Measurements from ENCODE around the gene RNF146. TPM values are rescaled to one million over a fixed set of nuclear protein-coding genes. Genes with fewer than 3 reads are reported as not detected.
"Not testable (repeated sequence)": the region's sequence is repeated elsewhere in the genome, so short reads cannot be mapped to it uniquely, and the experiment has no call there.

Gene RNF146
- total and polyA plus RNA-seq, 7 donors, result 18.5 to 83.4 (median 66.2) TPM

DNA sequence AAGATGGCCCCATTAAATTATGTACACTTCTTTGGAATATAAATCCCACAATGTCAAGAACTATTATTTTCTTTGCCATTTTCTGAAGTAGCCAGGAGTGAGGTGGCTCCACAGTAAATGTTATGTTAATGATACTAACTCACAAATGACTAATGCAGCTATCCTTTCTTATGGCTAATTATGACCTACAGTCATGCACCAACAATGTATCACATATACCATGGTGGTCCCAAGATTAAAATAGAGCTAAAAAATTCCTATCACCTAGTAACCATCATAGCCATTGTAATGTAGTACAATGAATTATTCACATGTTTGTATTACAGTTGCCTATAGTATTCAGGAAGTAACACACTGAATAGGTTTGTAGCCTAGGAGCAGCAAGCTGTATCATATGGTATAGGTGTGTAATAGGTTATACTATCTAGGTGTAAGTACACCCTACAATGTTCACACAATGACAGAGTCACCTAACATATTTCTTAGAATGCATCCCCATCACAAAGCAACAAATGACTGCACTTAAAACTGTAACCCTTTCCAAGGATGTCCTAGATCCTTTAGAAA, 61.5 kb downstream of the RNF146 start:
- intact Hi-C loops (cut with DNase I), result no loop called here
- Histone ChIP-seq H3K4me3 (no peak overlapping the region), H3K9me3 (no peaks in the 10 kb centered on the region), H3K36me3 (peaks cover 0 to 48% (median 15%) of the 10 kb centered on the region in 4 donors), H3K4me1 (peaks cover 0 to 8% (median 0%) of the 10 kb centered on the region in 4 donors), H3K27ac (no peak overlapping the region), H3K27me3 (no peaks in the 10 kb centered on the region)
- TF ChIP-seq POLR2AphosphoS5 (IDR thresholded peaks at IDR 0.05) (no peak), EP300 (IDR thresholded peaks at IDR 0.05) (no peak), POLR2A (IDR thresholded peaks at IDR 0.05) (no peak)
- TF ChIP-seq, protein P1, sequence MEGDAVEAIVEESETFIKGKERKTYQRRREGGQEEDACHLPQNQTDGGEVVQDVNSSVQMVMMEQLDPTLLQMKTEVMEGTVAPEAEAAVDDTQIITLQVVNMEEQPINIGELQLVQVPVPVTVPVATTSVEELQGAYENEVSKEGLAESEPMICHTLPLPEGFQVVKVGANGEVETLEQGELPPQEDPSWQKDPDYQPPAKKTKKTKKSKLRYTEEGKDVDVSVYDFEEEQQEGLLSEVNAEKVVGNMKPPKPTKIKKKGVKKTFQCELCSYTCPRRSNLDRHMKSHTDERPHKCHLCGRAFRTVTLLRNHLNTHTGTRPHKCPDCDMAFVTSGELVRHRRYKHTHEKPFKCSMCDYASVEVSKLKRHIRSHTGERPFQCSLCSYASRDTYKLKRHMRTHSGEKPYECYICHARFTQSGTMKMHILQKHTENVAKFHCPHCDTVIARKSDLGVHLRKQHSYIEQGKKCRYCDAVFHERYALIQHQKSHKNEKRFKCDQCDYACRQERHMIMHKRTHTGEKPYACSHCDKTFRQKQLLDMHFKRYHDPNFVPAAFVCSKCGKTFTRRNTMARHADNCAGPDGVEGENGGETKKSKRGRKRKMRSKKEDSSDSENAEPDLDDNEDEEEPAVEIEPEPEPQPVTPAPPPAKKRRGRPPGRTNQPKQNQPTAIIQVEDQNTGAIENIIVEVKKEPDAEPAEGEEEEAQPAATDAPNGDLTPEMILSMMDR (IDR thresholded peaks at IDR 0.05), result no peak
- DNase-seq, result no peak

DNA sequence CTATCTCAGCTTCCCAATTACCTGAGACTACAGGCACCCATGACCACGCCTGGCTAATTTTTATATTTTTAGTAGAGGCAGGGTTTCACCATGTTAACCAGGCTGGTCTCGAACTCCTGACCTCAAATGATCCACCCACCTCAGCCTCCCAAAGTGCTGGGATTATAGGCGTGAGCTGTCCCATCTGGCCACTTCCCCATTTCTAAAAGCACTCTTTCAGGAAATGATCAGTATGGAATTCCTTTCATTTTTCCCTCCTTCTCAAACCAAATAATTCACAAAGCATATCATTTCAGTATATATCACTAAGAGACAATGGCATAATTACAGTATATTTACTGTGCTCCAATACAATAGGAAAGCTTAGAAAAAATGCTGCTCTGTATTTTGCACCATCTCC, 64.6 kb downstream of the RNF146 start:
- intact Hi-C loops (cut with DNase I); H3K4me3 ChIP-seq; H3K27ac ChIP-seq; DNase-seq; H3K27me3 ChIP-seq; H3K4me1 ChIP-seq; H3K9me3 ChIP-seq: not testable (repeated sequence)
- WGBS, 2 donors, result 71 to 72% methylated on average over 3 of the region's 3 CpGs
- peaks cover 0 to 25% (median 7%) of the 10 kb centered on the region in 4 donors for H3K36me3 ChIP-seq

DNA sequence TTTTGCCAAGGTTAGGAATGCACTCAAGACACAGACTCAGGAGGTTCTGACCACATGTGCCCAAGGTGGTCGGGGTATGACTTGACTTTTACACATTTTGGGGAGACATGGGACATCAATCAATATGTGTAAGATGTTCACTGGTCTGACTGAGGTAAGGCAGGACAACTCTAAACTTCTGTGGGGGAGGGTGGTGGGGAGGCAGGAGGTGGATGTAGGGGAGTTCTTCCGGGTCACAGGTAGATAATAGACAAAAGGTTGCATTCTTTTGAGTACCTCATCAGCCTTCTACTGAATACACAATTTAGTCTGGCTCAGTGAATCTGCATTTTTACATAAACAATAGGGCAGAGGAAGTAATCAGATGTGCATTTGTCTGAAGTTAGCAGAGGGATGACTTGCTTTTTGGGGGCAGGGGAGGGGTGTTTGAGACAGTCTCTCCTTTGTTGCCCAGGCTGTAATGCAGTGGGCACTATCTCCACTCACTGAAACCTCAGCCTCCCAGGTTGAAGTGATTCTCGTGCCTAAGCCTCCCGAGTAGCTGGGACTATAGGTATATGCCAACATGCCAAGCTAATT, 65.8 kb downstream of the RNF146 start:
- Histone ChIP-seq H3K36me3 (peaks cover 0 to 19% (median 2%) of the 10 kb centered on the region in 4 donors), H3K4me3 (no peak overlapping the region), H3K9me3 (no peaks in the 10 kb centered on the region), H3K4me1 (peaks cover 0 to 8% (median 3%) of the 10 kb centered on the region in 4 donors), H3K27ac (no peak overlapping the region), H3K27me3 (no peaks in the 10 kb centered on the region)
- DNase-seq, result no peak
- intact Hi-C loops (cut with DNase I), result no loop called here
- 71 to 73% methylated on average over 4 of the region's 4 CpGs for WGBS, 2 donors
- TF ChIP-seq POLR2A (IDR thresholded peaks at IDR 0.05) (no peak), EP300 (IDR thresholded peaks at IDR 0.05) (no peak), POLR2AphosphoS5 (IDR thresholded peaks at IDR 0.05) (no peak)
- TF ChIP-seq, protein P1 (IDR thresholded peaks at IDR 0.05), result no peak

Small RNA genes lying within 50 kb of the gene (small RNA-seq; reads per million reads assigned to genes)
- gene RNA5SP217, result 0 reads per million in 3 donors

Other genes starting within 250 kb of the RNF146 start
- 10 to 100 TPM in 3 of 4 donors, 1 to 10 TPM in 1; 1.6 to 17.4 (median 13.2) TPM for gene RSPO3, start 148.2 kb upstream of the RNF146 start, total RNA-seq
- gene RSPO3, start 148.2 kb upstream of the RNF146 start, polyA plus RNA-seq, result 10 to 100 TPM in 1 of 3 donors, 1 to 10 TPM in 1, under 1 TPM in 1; 0.69 to 10.8 (median 5.2) TPM
- gene ECHDC1, start 76.7 kb downstream of the RNF146 start, total RNA-seq, result 10 to 100 TPM; 77.3 to 97.1 (median 83.5) TPM
- 10 to 100 TPM; 48.6 to 66.6 (median 58.4) TPM for gene ECHDC1, start 76.7 kb downstream of the RNF146 start, polyA plus RNA-seq
- gene KIAA0408, start 192.5 kb downstream of the RNF146 start, total RNA-seq, result 100 to 1,000 TPM in 1 of 4 donors, 10 to 100 TPM in 3; 27.3 to 103 (median 58.5) TPM
- gene KIAA0408, start 192.5 kb downstream of the RNF146 start, polyA plus RNA-seq, result 1 to 10 TPM in 2 of 3 donors, under 1 TPM in 1; 0.46 to 2.4 (median 1.9) TPM

Measured in sigmoid colon (tissue), 7 donors.